Measurements from ENCODE around the gene MRPS23.
"Not testable (repeated sequence)": the region's sequence is repeated elsewhere in the genome, so short reads cannot be mapped to it uniquely, and the experiment has no call there.

Gene MRPS23

GRCh38 chr17:57861790-57862693 is 12.2 kb upstream of the MRPS23 start:
- DNase-seq, result no peak

GRCh38 chr17:57861000-57861789 is 11.4 kb upstream of the MRPS23 start:
- no peak for DNase-seq

DNA sequence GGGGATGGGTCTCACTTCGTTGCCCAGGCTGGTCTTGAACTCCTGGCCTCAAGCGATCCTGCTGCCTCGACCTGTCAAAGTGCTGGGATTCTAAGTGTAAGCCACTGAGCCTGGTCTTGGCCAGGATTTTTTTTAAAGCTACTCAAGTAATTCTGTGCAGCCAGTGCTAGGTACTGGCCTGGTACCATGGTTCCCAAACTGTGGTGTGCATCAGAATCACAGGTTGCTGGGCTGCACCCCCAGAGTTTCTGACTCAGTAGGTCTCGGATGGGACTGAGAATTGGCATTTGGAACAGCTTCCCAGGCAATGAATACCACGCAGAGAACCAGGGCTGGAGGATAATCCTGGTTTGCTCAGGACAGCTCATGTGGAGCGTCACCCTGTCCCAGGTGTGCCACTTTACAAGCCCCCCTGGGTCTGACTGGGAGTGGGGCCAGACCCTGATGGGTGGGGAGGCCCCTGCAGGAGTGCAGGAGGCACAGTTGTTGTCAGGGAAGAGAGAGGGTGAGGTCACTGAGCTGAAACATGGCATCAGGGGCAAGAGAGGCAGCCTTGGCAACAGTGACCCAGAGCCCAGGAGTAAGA is 10.7 kb upstream of the MRPS23 start:
- no peak for DNase-seq

GRCh38 chr17:57859601-57860413 is 10.0 kb upstream of the MRPS23 start:
- DNase-seq, result no peak

GRCh38 chr17:57858838-57859237 is 9.0 kb upstream of the MRPS23 start:
- no peak for DNase-seq

DNA sequence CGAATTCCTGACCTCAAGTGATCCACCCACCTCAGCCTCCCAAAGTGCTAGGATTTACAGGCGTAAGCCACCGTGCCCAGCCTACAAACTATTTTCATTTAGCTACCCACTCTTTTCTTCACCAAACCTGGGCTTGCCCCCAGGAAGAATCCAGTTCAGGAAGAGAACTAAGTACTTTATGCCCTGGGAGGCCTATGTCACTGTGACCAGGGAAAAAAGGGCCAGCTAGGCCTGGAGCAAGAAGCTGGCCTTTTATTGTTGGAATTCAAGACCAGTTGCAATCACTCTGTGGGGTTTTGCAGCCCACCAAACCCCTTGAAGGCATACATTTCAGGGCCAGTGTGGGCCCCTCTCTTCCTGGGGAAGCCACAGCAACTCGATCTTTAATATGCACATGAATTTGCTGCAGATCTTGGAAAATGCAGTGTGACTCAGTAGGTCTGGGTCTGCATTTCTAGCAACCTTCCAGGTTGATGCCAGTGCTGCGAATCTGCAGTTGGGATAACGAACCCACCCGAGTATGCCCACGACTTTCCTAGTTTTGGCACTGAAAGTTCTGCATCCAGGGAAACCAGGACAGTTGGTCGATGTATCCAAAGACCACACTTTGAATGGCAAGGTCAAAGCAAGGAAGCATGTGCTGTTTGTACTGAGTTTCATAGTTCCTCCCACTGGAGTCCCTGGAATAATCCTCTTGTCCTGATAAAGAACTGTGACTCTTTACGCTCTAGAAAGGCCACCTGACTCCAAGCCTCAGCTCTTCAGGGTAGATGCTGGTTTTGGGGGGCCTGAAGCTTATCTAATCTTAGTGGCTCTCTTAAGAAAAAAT is 7.2 kb upstream of the MRPS23 start:
- no peak for DNase-seq

DNA sequence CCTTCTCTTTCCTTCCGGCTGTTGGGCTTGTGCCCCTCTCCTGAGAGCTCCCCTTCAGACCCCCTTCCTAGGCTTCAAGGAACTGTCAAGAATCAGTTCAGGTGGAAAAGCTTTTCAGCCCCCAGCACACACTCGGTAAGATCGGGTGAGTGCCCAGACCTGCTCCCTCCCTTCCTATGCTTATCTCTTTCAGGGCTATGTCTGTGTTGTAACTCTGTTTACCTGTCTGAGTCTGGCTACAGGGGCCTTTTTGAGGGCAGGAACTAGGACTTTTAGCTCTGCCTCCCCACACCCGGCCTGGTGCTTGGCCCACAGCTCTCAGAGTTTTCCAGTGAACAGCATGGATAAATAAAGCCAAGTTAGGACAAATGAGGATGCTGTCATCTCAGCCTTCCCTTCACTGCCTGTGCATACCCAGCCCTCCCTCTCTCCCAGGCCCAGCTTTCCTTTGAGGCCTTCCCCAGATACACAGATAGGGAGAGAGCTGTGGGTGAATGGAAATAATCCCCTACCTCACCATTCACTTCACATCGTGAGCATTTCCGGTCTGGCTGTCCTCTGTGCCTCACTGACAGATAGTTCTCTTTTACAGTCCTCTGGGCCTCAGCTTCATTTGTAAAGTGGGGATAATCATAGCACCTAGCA is 5.7 kb upstream of the MRPS23 start:
- no peak for DNase-seq

DNA sequence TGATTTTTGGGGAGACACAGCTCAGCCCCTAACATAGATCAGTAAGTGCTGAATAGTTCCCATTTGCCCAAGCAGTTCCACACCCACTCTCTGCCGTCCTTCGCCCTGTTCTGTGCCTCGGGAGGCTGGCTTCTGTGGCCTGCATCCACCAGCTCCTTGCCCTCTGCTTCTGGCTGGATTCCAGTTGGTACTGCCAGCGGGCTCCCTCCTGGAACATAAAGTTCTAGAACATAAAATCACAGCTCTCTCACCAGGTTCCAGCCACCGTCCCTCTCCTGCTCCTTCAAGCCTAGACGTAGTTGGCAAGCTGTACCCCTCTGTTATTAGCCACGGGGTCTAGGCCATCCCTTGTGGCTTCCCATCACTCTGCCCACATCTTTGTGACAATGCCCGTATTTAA is 3.9 kb upstream of the MRPS23 start:
- no peak for DNase-seq

- DNase-seq, result no peak
Observed at GRCh38 chr17:57852955-57853328, 3.1 kb upstream of the MRPS23 start.

- DNase-seq, result no peak
Observed at GRCh38 chr17:57852092-57852954, 2.5 kb upstream of the MRPS23 start.

GRCh38 chr17:57849163-57849873 is 526 bp downstream of the MRPS23 start:
- DNase-seq, result no peak

- not testable (repeated sequence) for DNase-seq
Observed at GRCh38 chr17:57846056-57846945, 3.5 kb downstream of the MRPS23 start.

DNA sequence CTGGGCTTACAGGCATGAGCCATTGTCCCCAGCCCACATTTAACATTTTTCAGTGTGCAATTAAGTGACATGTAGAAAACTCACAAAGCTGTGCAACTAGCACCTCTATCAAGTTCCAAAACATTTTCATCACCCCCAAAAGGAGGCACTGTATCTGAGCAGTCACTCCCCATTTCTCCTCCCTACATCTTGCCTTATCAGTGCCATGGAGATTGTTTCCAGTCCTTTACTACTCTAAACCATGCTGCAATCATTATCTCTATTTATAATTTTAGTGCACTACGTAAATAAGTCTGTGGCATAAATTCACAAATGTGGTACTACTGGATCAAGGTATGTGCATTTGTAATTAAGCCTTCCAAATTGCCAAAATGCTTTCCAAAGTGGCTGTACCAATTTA is 7.6 kb downstream of the MRPS23 start:
- no peak for DNase-seq

- no peak for DNase-seq
Observed at GRCh38 chr17:57839571-57839923, 10.3 kb downstream of the MRPS23 start.

DNA sequence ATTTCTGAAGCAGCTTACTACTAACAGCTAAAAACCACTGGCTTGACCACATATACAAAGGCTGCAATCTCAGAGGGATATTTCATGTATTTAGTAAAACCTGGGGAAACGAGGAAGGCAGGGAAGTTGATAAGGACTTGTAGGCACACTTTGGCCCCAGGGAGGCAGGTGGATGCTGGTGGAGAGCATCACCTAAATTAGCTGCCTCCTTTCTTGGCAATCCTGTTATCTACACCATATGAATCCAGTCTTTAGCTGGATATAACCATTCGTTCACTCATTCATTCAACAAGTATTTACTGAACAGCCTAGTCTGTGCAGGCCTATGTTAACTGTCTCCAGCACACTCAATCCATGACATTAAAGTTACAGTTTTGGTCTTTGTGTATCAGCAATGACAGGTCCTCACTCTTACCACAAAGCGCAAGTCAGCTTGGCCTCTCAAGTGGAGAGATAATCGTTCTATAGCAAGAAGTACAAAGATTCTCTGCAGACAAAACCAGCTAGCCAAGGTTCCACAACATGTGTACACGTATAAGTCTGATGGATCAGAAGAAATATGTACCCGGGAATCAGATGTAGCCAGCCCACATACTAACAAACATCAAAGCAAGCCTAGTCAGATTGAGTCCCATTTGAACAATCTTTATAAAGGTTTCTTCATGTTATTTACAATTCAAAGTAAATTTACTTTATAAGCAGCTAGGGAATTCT is 10.8 kb downstream of the MRPS23 start:
- DNase-seq, result no peak

DNA sequence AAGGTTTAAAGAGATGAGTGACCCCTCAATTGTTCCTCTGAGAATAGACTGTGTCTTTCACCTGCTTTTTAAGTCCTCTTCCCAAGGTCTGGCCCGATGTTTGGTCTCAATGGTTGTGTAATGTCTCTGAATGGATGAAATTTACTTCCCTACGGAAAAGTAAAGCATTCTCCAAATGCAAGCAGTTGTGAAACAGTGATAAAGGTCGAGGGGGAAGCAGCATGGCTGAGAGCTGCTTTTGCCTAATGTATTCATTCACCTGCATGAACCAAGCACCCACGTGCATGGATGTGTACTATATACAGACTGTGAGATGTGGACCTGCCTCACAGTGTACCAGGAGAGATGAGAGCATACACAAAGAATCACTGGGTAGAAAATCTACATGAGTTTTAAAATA is 11.4 kb downstream of the MRPS23 start:
- no peak for DNase-seq

DNA sequence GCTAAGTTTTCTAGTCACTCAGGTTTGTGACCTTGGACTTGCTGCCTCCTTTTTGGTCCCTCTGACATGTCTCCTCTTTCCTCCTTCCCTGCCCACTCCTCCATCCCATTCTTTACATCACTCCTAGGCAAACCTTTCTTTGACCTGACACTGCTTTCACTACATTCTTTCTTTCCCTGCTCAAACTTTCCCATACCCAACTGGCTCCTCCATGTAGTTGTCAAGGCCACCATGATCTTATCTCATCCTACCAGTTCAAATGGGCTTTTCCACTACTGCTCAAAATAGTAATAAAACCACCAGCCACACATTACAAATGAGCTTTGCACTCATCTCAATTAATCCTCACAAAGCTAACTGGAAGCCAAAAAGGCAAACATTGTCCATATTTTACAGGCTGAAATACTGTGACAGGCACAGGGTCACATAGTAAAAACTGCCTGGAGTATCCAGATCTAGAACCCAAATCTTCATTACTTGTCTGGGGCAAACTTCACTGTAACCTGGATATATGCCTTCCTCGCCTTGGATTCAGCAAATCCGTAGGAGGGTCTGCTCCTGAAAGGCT is 14.4 kb downstream of the MRPS23 start:
- no peak for DNase-seq

Measured in NCI-H446 treated with DMSO at 0.1 percent for 48 hours (cell line).